Skin of body (tissue), 2 donors: ENCODE results near the gene C1orf159. TPM values are rescaled to one million over a fixed set of nuclear protein-coding genes. Genes with fewer than 3 reads are reported as not detected.

ENCODE experiments used
- DNase-seq: peaks from one replicate; lab custom pipeline; 2025; lab: John Stamatoyannopoulos, UW
- total RNA-seq: library from RNA; depleted of rRNA; stranded (reverse); fragments of >200 nt; gene quantifications from one replicate; pipeline ENCODE4 v1.2.3, GENCODE V29; 2014

The C1orf159 gene
- total RNA-seq, 1 donor from 2014 or later, result 6.9 TPM

DNA sequence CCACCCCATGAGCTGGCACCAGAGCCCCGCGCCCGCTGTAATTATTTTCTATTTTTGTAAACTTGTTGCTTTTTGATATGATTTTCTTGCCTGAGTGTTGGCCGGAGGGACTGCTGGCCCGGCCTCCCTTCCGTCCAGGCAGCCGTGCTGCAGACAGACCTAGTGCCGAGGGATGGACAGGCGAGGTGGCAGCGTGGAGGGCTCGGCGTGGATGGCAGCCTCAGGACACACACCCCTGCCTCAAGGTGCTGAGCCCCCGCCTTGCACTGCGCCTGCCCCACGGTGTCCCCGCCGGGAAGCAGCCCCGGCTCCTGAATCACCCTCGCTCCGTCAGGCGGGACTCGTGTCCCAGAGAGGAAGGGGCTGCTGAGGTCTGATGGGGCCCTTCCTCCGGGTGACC lies 60.9 kb downstream of the C1orf159 start:
- no peak for DNase-seq

DNA sequence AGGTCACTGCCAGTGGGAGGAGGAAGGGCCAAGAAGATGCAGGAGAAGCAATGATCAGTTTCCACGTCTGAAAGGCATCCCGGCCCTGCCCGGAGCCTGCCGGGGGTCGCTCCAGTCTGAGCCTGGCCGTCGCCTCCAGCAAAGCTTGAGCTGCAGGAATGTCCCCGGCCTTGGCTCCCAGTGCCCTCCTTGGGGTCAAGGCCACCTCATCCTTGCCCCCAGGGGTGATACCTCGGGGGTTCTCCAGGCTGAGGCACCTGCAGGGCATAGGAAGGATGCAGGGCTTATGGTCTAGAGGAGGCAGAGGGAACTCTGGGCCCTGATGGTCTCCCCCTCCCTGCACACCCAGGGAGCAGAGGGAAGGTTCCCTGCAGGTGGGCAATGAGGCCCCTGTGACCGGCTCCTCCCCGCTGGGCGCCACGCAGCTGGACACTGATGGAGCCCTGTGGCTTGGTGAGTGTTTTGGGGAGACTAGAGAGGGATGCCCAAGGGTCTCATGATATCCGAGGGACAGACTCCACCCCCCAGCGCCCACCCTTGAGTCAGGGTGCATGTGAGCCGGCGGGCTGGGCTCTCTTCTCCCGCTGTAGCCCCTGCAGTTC lies 61.7 kb downstream of the C1orf159 start:
- DNase-seq, result no peak

DNA sequence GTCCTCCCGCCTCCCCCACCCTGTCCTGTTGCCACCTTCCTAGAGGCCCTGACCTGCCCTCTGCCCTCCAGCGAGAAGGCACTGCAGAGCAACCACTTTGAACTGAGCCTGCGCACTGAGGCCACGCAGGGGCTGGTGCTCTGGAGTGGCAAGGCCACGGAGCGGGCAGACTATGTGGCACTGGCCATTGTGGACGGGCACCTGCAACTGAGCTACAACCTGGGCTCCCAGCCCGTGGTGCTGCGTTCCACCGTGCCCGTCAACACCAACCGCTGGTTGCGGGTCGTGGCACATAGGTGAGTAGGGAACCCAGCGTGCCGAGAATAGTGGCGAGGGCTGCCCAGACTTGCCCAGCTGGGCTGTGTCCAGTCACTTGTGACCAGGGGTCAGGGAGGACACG lies 62.2 kb downstream of the C1orf159 start:
- DNase-seq, result no peak

DNA sequence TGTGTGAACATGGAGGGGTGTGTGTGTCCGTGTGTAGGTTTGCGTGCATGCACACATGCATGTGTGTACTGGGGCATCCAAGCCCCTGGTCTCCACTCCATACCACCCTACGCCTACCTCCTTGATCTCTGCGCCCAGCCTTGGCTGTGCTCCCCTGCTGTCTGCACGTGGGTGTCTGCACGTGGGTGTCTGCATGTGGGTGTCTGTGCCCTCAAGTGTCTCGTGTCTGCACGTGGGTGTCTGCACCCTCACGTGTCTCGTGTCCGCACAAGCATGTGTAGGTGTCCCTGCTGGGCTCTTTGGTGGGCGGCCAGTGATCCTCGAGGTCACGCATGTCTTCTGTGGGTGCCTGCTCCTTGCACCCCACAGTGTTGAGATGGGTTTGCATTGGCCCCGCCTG lies 62.9 kb downstream of the C1orf159 start:
- DNase-seq, result no peak

DNA sequence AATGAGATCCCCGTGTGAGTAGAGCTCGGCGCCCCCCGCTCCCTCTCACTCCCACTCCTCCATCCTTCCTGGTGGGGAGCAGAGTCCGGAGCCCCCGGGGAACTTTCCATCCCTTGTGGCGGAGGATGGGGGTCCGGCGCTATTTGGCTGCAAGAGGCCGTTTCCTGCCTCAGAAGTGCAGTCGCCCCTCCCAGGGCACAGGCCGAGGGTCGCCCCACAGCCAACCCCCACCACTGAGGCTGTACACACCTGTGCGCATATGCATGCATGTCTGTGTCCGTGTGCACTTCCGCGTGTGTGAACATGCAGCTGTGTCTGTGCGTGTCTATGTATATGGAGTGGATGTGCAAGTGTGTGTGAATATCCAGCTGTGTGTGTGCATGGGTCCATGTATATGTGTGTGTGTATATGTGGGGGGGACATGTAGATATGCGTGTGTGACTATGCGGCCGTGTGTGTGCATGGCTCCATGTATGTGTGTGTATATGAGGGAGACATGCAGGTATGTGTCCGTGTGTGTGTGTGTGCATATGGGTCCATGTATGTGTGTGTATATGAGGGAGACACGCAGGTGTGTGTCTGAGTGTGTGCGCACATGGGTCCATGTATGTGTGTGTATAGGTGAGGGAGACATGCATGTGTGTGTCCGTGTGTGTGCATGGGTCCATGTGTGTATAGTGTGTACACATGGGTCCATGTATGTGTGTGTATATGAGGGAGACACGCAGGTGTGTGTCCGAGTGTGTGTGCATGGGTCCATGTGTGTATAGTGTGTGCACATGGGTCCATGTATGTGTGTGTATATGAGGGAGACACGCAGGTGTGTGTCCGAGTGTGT lies 63.7 kb downstream of the C1orf159 start:
- no peak for DNase-seq

DNA sequence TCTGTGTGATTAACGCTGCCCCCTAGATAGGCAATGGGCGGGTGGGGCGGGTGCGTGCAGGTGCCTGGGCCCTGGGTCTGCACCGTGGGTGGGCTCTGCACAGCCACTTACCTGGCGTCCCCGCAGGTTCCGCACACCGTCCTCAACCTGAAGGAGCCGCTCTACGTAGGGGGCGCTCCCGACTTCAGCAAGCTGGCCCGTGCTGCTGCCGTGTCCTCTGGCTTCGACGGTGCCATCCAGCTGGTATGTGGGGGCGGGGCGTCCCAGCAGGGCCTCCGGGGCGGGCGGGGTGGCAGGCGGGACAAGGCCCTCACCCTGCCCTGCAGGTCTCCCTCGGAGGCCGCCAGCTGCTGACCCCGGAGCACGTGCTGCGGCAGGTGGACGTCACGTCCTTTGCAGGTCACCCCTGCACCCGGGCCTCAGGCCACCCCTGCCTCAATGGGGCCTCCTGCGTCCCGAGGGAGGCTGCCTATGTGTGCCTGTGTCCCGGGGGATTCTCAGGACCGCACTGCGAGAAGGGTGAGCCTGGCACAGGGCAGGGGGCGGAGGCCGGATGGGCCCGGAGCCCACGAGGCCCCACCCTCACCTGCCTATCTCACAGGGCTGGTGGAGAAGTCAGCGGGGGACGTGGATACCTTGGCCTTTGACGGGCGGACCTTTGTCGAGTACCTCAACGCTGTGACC lies 64.6 kb downstream of the C1orf159 start:
- DNase-seq, result no peak

DNA sequence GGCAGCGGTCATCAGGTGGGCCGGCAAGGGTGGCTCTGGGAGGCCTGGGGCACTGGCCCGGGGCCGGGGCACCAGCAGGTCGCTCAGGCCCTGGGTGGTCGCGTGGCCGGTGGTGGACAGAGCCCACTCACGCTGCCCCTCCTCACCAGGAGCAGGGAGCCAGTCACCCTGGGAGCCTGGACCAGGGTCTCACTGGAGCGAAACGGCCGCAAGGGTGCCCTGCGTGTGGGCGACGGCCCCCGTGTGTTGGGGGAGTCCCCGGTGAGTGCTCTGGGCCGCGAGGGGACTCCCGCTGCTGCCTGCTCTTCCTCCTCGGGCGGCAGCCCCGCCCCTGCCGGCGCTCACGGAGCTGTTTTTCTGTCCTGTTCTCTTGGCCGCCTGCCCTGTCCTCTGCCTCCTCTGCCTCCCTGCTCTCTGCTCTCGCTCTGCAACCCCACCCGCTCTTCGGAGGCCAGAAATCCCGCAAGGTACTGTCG lies 65.3 kb downstream of the C1orf159 start:
- no peak for DNase-seq

DNA sequence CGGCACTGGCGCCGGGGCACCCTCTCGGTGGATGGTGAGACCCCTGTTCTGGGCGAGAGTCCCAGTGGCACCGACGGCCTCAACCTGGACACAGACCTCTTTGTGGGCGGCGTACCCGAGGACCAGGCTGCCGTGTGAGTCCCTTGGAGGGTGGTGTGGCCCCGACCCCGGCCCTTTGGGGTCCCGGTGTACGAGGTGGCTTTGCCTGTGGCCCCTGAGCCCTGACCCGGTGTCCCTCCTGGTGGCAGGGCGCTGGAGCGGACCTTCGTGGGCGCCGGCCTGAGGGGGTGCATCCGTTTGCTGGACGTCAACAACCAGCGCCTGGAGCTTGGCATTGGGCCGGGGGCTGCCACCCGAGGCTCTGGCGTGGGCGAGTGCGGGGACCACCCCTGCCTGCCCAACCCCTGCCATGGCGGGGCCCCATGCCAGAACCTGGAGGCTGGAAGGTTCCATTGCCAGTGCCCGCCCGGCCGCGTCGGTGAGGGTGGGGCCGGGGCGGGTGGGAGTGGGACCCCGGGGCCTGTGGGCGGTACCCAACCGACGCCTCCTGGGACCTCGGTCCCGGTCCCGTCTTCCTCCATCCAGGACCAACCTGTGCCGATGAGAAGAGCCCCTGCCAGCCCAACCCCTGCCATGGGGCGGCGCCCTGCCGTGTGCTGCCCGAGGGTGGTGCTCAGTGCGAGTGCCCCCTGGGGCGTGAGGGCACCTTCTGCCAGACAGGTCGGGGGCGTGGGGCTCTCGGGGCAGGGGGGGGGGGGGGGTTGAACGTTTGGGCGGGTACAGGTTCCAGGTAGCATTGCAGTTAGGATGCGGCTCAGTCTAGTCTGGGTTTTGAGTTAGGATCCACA lies 66.3 kb downstream of the C1orf159 start:
- DNase-seq, result no peak

DNA sequence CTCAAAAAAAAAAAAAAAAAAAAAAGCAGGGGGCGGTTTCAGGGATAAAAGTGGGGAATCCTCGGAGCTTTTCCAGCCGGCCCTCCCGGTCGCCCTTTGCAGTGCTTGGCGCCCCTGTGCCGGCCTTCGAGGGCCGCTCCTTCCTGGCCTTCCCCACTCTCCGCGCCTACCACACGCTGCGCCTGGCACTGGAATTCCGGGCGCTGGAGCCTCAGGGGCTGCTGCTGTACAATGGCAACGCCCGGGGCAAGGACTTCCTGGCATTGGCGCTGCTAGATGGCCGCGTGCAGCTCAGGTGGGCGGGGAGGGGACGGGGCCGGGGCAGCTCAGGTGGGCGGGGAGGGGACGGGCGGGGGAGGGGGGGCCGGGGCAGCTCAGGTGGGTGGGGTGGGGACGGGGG lies 67.1 kb downstream of the C1orf159 start:
- DNase-seq, result no peak

DNA sequence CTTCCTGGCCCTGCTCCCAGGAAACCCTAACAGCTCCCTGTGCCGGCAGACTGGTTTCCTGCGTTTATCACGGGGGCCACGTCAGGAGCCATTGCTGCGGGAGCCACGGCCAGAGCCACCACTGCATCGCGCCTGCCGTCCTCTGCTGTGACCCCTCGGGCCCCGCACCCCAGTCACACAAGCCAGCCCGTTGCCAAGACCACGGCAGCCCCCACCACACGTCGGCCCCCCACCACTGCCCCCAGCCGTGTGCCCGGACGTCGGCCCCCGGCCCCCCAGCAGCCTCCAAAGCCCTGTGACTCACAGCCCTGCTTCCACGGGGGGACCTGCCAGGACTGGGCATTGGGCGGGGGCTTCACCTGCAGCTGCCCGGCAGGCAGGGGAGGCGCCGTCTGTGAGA lies 67.9 kb downstream of the C1orf159 start:
- DNase-seq, result no peak

DNA sequence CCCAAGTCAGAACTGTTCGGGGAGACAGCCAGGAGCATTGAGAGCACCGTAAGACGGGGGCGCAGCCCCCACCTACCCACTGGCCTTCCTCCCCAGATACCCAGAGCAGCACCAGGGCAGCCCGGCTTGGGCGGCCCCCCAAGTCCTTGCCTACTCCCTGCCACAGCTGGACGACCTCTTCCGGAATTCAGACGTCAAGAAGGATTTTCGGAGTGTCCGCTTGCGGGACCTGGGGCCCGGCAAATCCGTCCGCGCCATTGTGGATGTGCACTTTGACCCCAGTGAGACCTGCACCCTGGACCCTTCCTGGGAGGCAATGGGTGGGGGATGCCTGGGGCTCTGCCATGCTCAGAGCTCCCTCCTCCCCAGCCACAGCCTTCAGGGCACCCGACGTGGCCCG lies 68.5 kb downstream of the C1orf159 start:
- no peak for DNase-seq

DNA sequence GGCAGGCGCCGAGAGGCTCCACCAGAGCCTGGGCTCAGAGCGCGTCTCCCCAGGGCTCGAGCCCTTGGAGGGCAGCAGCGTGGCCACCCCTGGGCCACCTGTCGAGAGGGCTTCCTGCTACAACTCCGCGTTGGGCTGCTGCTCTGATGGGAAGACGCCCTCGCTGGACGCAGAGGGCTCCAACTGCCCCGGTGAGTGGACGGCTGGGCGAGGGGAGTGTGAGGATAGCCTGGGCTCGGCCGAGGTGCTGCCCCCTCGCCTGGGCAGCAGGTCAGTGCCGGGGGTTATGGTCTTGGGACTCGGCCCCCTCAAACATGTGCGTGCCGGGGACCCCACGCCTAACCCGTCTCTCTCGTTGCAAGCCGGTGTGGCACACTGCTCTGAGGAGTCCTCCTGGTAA lies 69.1 kb downstream of the C1orf159 start:
- DNase-seq, result no peak

DNA sequence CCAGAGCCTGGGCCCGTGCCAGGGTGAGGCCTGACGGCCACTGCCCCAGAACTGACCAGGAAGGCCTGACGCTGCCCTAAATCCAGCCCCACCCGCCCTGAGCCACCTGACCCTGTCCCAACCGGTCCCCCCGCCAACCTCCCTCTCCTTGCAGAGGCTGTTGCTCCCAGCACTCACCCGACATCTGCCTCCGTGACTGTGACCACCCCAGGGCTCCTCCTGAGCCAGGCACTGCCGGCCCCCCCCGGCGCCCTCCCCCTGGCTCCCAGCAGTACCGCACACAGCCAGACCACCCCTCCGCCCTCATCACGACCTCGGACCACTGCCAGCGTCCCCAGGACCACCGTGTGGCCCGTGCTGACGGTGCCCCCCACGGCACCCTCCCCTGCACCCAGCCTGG lies 69.6 kb downstream of the C1orf159 start:
- no peak for DNase-seq

DNA sequence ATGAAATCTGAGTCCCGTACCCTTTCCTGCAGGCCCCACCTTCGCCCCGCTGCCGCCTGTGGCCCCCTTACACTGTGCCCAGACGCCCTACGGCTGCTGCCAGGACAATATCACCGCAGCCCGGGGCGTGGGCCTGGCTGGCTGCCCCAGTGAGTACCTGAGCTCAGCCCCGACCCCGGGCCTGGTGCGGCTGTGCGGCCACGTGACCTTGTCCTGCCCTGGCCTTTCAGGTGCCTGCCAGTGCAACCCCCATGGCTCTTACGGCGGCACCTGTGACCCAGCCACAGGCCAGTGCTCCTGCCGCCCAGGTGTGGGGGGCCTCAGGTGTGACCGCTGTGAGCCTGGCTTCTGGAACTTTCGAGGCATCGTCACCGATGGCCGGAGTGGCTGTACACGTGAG lies 70.8 kb downstream of the C1orf159 start:
- DNase-seq, result no peak

DNA sequence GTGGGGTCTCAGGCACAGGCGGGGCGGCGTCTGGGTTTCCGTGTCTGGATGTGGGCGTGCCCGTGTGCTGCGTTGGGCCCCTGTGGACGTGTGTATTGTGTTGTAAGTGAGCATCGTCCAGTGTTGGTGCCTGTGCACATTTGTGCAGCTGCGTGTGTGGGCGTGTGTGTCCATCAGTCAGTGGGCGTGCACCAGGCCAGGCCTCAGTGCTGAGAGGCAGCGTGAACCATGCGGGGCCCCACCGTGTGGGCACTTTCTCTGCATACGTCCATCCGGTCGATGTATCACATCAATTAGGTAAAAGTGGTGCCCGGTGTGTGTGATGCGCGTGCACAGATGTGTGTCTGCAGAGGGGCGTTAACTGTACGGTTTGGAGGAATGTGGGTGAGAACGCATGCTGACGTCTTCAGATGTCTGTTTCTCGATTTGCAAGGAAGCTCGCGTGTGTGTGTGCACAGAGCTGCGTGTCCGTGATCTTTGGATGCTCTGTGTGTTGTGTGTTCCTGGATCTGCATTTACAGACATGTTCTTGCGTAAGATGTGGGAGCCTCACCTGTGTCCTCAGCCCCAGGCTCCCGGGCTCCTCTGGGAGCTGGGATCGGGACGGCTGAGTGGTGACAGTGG lies 71.3 kb downstream of the C1orf159 start:
- no peak for DNase-seq

DNA sequence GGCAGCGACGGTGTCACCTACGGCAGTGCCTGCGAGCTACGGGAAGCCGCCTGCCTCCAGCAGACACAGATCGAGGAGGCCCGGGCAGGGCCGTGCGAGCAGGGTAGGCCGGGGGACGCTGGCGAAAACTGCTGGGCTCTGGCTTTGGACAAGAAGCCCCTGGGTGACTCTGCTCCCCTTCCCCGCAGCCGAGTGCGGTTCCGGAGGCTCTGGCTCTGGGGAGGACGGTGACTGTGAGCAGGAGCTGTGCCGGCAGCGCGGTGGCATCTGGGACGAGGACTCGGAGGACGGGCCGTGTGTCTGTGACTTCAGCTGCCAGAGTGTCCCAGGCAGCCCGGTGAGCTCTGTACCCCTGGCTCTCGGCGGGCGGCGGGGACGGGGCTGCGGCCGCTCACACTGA lies 72.0 kb downstream of the C1orf159 start:
- DNase-seq, result no peak

DNA sequence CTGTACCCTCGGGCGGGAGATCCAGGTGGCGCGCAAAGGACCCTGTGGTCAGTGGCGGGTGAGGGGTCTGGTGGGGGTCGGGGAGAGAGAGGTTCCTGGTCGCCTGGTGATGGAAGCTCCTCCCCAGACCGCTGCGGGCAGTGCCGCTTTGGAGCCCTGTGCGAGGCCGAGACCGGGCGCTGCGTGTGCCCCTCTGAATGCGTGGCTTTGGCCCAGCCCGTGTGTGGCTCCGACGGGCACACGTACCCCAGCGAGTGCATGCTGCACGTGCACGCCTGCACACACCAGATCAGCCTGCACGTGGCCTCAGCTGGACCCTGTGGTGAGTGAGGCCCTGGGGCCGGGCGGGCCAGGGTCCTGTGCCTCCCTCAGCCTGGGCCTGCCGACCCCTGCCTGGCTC lies 72.5 kb downstream of the C1orf159 start:
- no peak for DNase-seq

DNA sequence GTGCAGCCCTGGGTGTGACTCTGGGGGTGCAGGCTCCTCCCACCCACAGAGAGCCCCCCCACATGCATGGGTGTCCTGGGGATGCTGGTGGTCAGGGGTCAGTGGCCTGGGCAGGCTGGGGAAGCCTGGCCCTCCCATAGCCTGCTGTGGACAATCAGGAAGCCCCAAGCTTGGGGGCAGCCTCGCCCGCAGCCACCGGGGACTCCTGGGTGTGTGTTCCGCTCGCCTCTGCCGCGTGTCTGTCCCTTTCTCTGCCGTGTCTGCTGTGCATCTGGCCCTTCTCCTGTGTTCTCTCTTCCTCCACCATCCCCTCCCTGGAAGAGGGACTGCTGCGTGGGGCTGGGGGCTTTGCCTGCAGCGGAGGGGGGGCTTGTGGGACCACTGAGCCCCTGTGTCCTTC lies 73.1 kb downstream of the C1orf159 start:
- DNase-seq, result no peak

DNA sequence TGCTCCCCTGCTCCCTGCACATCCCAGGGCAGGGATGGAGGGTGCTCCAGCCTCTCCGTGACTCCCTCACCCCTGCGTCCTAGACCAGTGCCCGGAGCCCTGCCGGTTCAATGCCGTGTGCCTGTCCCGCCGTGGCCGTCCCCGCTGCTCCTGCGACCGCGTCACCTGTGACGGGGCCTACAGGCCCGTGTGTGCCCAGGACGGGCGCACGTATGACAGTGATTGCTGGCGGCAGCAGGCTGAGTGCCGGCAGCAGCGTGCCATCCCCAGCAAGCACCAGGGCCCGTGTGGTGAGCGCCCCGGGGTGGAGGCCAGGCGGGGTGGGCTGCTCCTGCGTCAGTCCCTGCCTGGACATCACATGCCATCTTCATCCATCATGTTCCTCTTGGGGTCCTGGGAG lies 74.0 kb downstream of the C1orf159 start:
- no peak for DNase-seq

DNA sequence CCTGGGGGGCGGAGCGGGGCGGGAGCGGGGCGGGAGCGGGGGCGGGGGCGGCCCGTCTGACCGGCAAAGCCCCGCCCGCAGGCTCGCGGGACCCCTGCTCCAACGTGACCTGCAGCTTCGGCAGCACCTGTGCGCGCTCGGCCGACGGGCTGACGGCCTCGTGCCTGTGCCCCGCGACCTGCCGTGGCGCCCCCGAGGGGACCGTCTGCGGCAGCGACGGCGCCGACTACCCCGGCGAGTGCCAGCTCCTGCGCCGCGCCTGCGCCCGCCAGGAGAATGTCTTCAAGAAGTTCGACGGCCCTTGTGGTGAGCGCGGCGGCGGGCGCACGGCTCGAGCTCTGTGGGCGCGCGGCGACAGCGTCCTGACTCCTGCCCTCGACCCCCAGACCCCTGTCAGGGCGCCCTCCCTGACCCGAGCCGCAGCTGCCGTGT lies 74.8 kb downstream of the C1orf159 start:
- DNase-seq, result no peak
